K562 (cell line): ENCODE results near the gene RNF224. TPM values are rescaled to one million over a fixed set of nuclear protein-coding genes. Genes with fewer than 3 reads are reported as not detected.

Experiments used
- ATAC-seq: fragments of 200-7000 bp; cut with Tn5 transposase; 3 replicates; pipeline ENCODE4 v1.9.1; 2020; ENCODE audit warnings: moderate library complexity
- BruUV-seq: library from RNA; stranded (reverse); fragments of 400-500 nt; replicated peaks from 2 replicates; lab custom pipeline; 2021; lab: Mats Ljungman, UMichigan
- CTCF ChIA-PET: fragments of 300-600 bp; formaldehyde crosslinking; extraction: SDS; loops from one replicate; lab custom pipeline; 2021; ENCODE audit warnings: low intra/inter-chr PET ratio; lab: Yijun Ruan, JAX
- POLR2A ChIA-PET: fragments of 300-600, 350-650 bp; sonication (Branson Sonifier 250); formaldehyde crosslinking; extraction: SDS; loops from one replicate; lab custom pipeline; 2021; ENCODE audit warnings: antibody characterized with exemption, inconsistent platforms; lab: Yijun Ruan, JAX
- DNase-seq, 4 experiments: peaks; one replicate each; pipeline versions ENCODE4 v3.0.0 to v3.0.0-alpha.2; 2011 to 2018; ENCODE audit warnings: low spot score in 3 of 4, mixed read lengths in 3 of 4; ENCODE audit errors: extremely low read depth in 1 of 4
- FAIRE-seq: peaks from 2 replicates; lab custom pipeline; 2011; peaks lifted over from hg19 to GRCh38; lab: Jason Lieb, UNC
- H2AFZ ChIP-seq: 2 replicates; pipeline ENCODE4 v1.6.0; 2011; ENCODE audit warnings: low read depth, low read length, control low read depth, inconsistent platforms
- H3K27ac ChIP-seq: fragments of 200-600 bp; 3 replicates; pipeline ENCODE4 v1.8.0; 2011; ENCODE audit warnings: low read depth, mild to moderate bottlenecking, control low read depth, inconsistent platforms, low read length, moderate library complexity, mixed read lengths; ENCODE audit errors: extremely low read depth
- H3K27me3 ChIP-seq, 2 experiments: fragments of 300-600 bp in 1 of 2; 2 replicates in 1 of 2; 3 replicates in 1 of 2; pipeline versions ENCODE4 v1.6.0 to v1.8.0; 2011; ENCODE audit warnings: inconsistent platforms in 2 of 2, low read length in 2 of 2, mild to moderate bottlenecking in 1 of 2, mixed read lengths in 1 of 2, moderate library complexity in 1 of 2; ENCODE audit not compliant: control insufficient read depth in 2 of 2, insufficient read depth in 2 of 2
- H3K36me3 ChIP-seq: fragments of 300-600 bp; 3 replicates; pipeline ENCODE4 v1.8.0; 2011; ENCODE audit warnings: mild to moderate bottlenecking, low read length, inconsistent platforms; ENCODE audit not compliant: control insufficient read depth, insufficient read depth
- H3K4me1 ChIP-seq, 2 experiments: fragments of 200-600 bp in 1 of 2; replicated peaks in 1 of 2; 2 replicates in 1 of 2; 3 replicates in 1 of 2; pipeline versions ENCODE4 v1.5.1 to v1.8.0; 2011; ENCODE audit warnings: inconsistent platforms in 2 of 2, low read length in 2 of 2, mild to moderate bottlenecking in 1 of 2, mixed read lengths in 1 of 2, moderate library complexity in 1 of 2; ENCODE audit not compliant: control insufficient read depth in 2 of 2, insufficient read depth in 2 of 2
- H3K4me2 ChIP-seq: 2 replicates; pipeline ENCODE4 v1.6.1; 2011; ENCODE audit warnings: low read length, control low read depth, inconsistent platforms, mixed read lengths; ENCODE audit not compliant: insufficient read depth
- H3K4me3 ChIP-seq: fragments of 200-600 bp; sonication (generic), shearing (Covaris generic); 2 replicates; pipeline ENCODE4 v1.5.1; 2016; ENCODE audit warnings: control low read depth, inconsistent platforms
- H3K79me2 ChIP-seq: fragments of 200-600 bp; 3 replicates; pipeline ENCODE4 v1.8.0; 2011; ENCODE audit warnings: low read length, inconsistent platforms; ENCODE audit not compliant: control insufficient read depth, insufficient read depth
- H3K9ac ChIP-seq, 2 experiments: 2 replicates each; pipeline versions ENCODE4 v1.6.0 to v1.6.1; 2011; ENCODE audit warnings: low read depth in 2 of 2, low read length in 2 of 2, control low read depth in 1 of 2, inconsistent platforms in 1 of 2, mild to moderate bottlenecking in 1 of 2, mixed read lengths in 1 of 2; ENCODE audit not compliant: insufficient read depth in 1 of 2
- H3K9me1 ChIP-seq: one replicate; pipeline ENCODE4 v1.6.0; 2011; ENCODE audit warnings: inconsistent platforms, mild to moderate bottlenecking, low read length, moderate library complexity; ENCODE audit not compliant: control insufficient read depth, insufficient read depth
- H3K9me3 ChIP-seq: replicated peaks from 2 replicates; pipeline ENCODE4 v1.5.1; 2011; ENCODE audit warnings: low read depth, low read length, inconsistent platforms; ENCODE audit not compliant: control insufficient read depth, insufficient read depth
- H4K20me1 ChIP-seq: replicated peaks from 2 replicates; pipeline ENCODE4 v1.6.1; 2011; ENCODE audit warnings: low read length, inconsistent platforms, mixed read lengths; ENCODE audit not compliant: control insufficient read depth, insufficient read depth
- EP300 ChIP-seq: IDR thresholded peaks from 2 replicates; pipeline ENCODE4 v1.6.1; 2012; ENCODE audit warnings: low read length, improper control_type of control experiment
- HMG20A ChIP-seq: fragments of 450-650 bp; formaldehyde crosslinking; conservative IDR thresholded peaks from 2 replicates; pipeline ENCODE4 v1.4.0; 2020; ENCODE audit warnings: mild to moderate bottlenecking, mixed read lengths
- HNRNPL ChIP-seq: fragments of 200-400 bp; formaldehyde crosslinking; IDR thresholded peaks from 2 replicates; pipeline ENCODE4 v1.6.1; 2017; ENCODE audit warnings: low read depth, mild to moderate bottlenecking, low read length
- NCOA2 ChIP-seq, 2 experiments: fragments of 450-650 bp; IDR thresholded peaks; 2 replicates each; pipeline ENCODE4 v1.6.1; 2018; ENCODE audit warnings: mild to moderate bottlenecking in 2 of 2, moderate library complexity in 1 of 2; ENCODE audit not compliant: partially characterized antibody in 2 of 2
- OTX1 ChIP-seq: fragments of 450-650 bp; formaldehyde crosslinking; IDR thresholded peaks from 2 replicates; pipeline ENCODE4 v1.4.0; 2022; ENCODE audit warnings: mild to moderate bottlenecking
- POLR2G ChIP-seq: fragments of 200-400 bp; formaldehyde crosslinking; IDR thresholded peaks from 2 replicates; pipeline ENCODE4 v1.6.1; 2017; ENCODE audit warnings: low read depth, mild to moderate bottlenecking, antibody characterized with exemption, low read length, moderate library complexity
- SRSF1 ChIP-seq: fragments of 200-400 bp; formaldehyde crosslinking; IDR thresholded peaks from 2 replicates; pipeline ENCODE4 v1.6.1; 2017; ENCODE audit warnings: mild to moderate bottlenecking, low read depth, low read length, moderate library complexity
- TRIM24 ChIP-seq, 2 experiments: fragments of 450-650 bp; IDR thresholded peaks; 2 replicates each; pipeline ENCODE4 v1.6.1; 2016
- ZNF239 ChIP-seq: fragments of 250-450 bp; sonication (Bioruptor Pico); IDR thresholded peaks from 2 replicates; pipeline ENCODE4 v1.4.0; 2020; ENCODE audit warnings: mild to moderate bottlenecking
- ZNF253 ChIP-seq: fragments of 250-450 bp; sonication (Bioruptor Pico); conservative IDR thresholded peaks from 2 replicates; pipeline ENCODE4 v1.6.1; 2021; ENCODE audit warnings: mild to moderate bottlenecking
- ZNF398 ChIP-seq: fragments of 250-450 bp; sonication (Bioruptor Pico); IDR thresholded peaks from 2 replicates; pipeline ENCODE4 v1.8.0; 2021; ENCODE audit warnings: moderate library complexity, mild to moderate bottlenecking, inconsistent platforms
- ZNF57 ChIP-seq: fragments of 450-650 bp; formaldehyde crosslinking; IDR thresholded peaks from 2 replicates; pipeline ENCODE4 v1.4.0; 2020; ENCODE audit warnings: mild to moderate bottlenecking, moderate library complexity
- ZNF740 ChIP-seq, 3 experiments: fragments of 200-800 bp in 1 of 3; sonication (Bioruptor generic) in 1 of 3; sonication (generic) in 1 of 3; formaldehyde crosslinking in 1 of 3; IDR thresholded peaks; 2 replicates each; pipeline versions ENCODE4 v1.6.1 to v1.8.0; 2016 to 2022; ENCODE audit warnings: mild to moderate bottlenecking in 2 of 3, missing compliant biosample characterization in 2 of 3, missing genetic modification characterization in 2 of 3, missing genetic modification reagents in 1 of 3
- ZNF778 ChIP-seq: fragments of 450-650 bp; formaldehyde crosslinking; IDR thresholded peaks from 2 replicates; pipeline ENCODE4 v1.4.0; 2020; ENCODE audit warnings: mild to moderate bottlenecking, moderate library complexity
- WGBS: fragments of 100-300 bp; shearing (Covaris generic); methylation state at CpG from one replicate; pipeline ENCODE4 v1.1.6; 2016; ENCODE audit warnings: low coverage, mixed read lengths; ENCODE audit not compliant: insufficient coverage; ENCODE audit errors: missing lambda C conversion rate; 5-methylcytosine and 5-hydroxymethylcytosine counted together
- in situ Hi-C: fragments of 300-500 bp; cut with MboI; formaldehyde crosslinking; loops from 4 replicates; pipeline ENCODE4 v1.15.0; 2018; ENCODE audit warnings: inconsistent platforms, mixed read lengths
- intact Hi-C: fragments of 100-400 bp; cut with micrococcal nuclease; formaldehyde crosslinking; loops from 2 replicates; pipeline ENCODE4 v1.14.2; 2022
- polyA plus RNA-seq, 8 experiments: library from polyadenylated mRNA; depleted of rRNA in 4 of 8; stranded (reverse) in 5 of 8; unstranded in 3 of 8; fragments of >200 nt; fragmentation: Nextera tagmentation in 2 of 8; fragmentation: Illumina TruSeq in 1 of 8; extraction: Ambion mirVana in 2 of 8; extraction: Trizol in 1 of 8; gene quantifications; 2 replicates each; pipeline versions ENCODE4 v1.2.1 to v1.2.3, GENCODE V29; 2011 to 2014; ENCODE audit warnings: inconsistent platforms in 1 of 8, missing spikeins in 1 of 8
- total RNA-seq, 7 experiments: library from RNA; depleted of rRNA in 6 of 7; stranded (reverse); fragments of >200 nt in 6 of 7; fragmentation: Illumina TruSeq in 2 of 7; extraction: Trizol in 2 of 7; gene quantifications; 2 replicates each; pipeline versions ENCODE4 v1.2.1 to v1.2.3, GENCODE V29; 2011 to 2021; ENCODE audit warnings: low replicate concordance in 1 of 7
- TF ChIP-seq, protein P1 (sequence below): fragments of 200-400 bp; formaldehyde crosslinking; IDR thresholded peaks from 2 replicates; pipeline ENCODE4 v1.6.1; 2017; ENCODE audit warnings: mild to moderate bottlenecking, low read depth, low read length, moderate library complexity
- TF ChIP-seq, protein P2 (sequence below): fragments of 250-450 bp; sonication (Bioruptor Pico); IDR thresholded peaks from 2 replicates; pipeline ENCODE4 v1.8.0; 2022; ENCODE audit warnings: moderate library complexity, mild to moderate bottlenecking, inconsistent platforms

Gene RNF224
- total and polyA plus RNA-seq, 9 of the 15 experiments (the other 6 are each of a cell fraction or from before 2014, with no cell fraction given): not detected

DNA sequence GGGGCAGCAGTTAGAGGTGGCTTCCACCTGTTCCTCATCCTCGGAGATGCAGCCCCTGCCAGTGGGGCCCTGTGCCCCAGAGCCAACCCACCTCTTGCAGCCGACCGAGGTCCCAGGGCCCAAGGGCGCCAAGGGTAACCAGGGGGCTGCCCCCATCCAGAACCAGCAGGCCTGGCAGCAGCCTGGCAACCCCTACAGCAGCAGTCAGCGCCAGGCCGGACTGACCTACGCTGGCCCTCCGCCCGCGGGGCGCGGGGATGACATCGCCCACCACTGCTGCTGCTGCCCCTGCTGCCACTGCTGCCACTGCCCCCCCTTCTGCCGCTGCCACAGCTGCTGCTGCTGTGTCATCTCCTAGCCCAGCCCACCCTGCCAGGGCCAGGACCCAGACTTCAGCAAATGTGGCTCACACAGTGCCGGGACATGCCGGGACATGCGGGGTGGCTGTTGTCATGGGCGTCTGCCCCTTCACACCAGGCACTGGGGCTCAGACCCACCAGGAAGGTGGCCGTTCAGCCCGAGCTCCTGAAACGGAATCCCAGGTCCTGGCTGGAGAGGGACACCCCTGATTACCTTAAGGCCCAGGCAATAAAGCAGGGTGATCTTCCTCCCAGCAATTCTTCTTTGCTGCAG lies 1.5 kb upstream of the RNF224 start:
- FAIRE-seq: no peak
- TF ChIP-seq HNRNPL (peak; percentile 73; the same call in 1 of the 2 replicates), ZNF253 (CRISPR knock-in tag) (no peak), ZNF398 (CRISPR knock-in tag) (no peak), ZNF57 (CRISPR knock-in tag) (no peak), ZNF740 (CRISPR knock-in tag; IDR thresholded peaks at IDR 0.05) (no peak), ZNF740 (tag; IDR thresholded peaks at IDR 0.05) (no peak), ZNF239 (CRISPR knock-in tag) (no peak), POLR2G (peak; percentile 49; the same call in 1 of the 2 replicates), HMG20A (no peak), EP300 (no peak), SRSF1 (no peak), ZNF778 (CRISPR knock-in tag) (no peak), OTX1 (CRISPR knock-in tag) (0 out of 2 replicates have a peak, but pooled peaks have one; percentile 44), TRIM24 (IDR thresholded peaks at IDR 0.05) (no peak), NCOA2 (IDR thresholded peaks at IDR 0.05; ENCODE audit: partially characterized antibody in 2 of 2) (no peak)
- TF ChIP-seq, protein P1, sequence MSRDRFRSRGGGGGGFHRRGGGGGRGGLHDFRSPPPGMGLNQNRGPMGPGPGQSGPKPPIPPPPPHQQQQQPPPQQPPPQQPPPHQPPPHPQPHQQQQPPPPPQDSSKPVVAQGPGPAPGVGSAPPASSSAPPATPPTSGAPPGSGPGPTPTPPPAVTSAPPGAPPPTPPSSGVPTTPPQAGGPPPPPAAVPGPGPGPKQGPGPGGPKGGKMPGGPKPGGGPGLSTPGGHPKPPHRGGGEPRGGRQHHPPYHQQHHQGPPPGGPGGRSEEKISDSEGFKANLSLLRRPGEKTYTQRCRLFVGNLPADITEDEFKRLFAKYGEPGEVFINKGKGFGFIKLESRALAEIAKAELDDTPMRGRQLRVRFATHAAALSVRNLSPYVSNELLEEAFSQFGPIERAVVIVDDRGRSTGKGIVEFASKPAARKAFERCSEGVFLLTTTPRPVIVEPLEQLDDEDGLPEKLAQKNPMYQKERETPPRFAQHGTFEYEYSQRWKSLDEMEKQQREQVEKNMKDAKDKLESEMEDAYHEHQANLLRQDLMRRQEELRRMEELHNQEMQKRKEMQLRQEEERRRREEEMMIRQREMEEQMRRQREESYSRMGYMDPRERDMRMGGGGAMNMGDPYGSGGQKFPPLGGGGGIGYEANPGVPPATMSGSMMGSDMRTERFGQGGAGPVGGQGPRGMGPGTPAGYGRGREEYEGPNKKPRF: no peak
- TF ChIP-seq, protein P2, sequence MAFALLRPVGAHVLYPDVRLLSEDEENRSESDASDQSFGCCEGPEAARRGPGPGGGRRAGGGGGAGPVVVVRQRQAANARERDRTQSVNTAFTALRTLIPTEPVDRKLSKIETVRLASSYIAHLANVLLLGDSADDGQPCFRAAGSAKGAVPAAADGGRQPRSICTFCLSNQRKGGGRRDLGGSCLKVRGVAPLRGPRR (CRISPR knock-in tag): no peak

More for the DNA sequence above, 1.5 kb upstream of the RNF224 start:
- peak overlapping the region in 1 of 2 experiments; percentile 81; a peak in 2 of 4 replicates for H3K9ac ChIP-seq
- intact Hi-C loops: loop anchor here (2.0 kb wide), 2 partner anchors 107 to 175 kb away; no protein-coding TSS in a partner anchor
- no peak overlapping the region for H3K4me3 ChIP-seq
- H3K4me1 ChIP-seq: peaks cover 21 to 95% of the 10 kb centered on the region in 2 experiments
- BruUV-seq: no TSS peak
- H4K20me1 ChIP-seq: no peaks in the 10 kb centered on the region
- H3K9me3 ChIP-seq: no peaks in the 10 kb centered on the region
- 62% methylated on average over 20 of the region's 21 CpGs for WGBS
- no peak for DNase-seq
- H3K36me3 ChIP-seq: no peaks in the 10 kb centered on the region
- in situ Hi-C loops: loop anchor here (5.0 to 25.0 kb wide), 3 partner anchors 39 to 439 kb away; partner anchors contain the start of genes ANAPC2, CCDC183, SSNA1 and TMEM141
- no peak overlapping the region for H2AFZ ChIP-seq
- H3K9me1 ChIP-seq: no peaks in the 10 kb centered on the region
- no peak overlapping the region for H3K27ac ChIP-seq
- ATAC-seq: no peak
- ChIA-PET CTCF (interaction anchor here (0.6 kb wide), 1 partner anchor 48 kb away, joined by 3 read pairs; no protein-coding TSS in a partner anchor), POLR2A (interaction anchor here (0.5 to 1.4 kb wide), 3 partner anchors 15 to 690 kb away, joined by 3 to 5 read pairs (median 4); partner anchors contain the start of gene TUBB4B)
- H3K27me3 ChIP-seq: no peaks in the 10 kb centered on the region
- no peak overlapping the region for H3K4me2 ChIP-seq
- H3K79me2 ChIP-seq: no peaks in the 10 kb centered on the region
